B cell (primary cell): ENCODE measurements around the gene PLEKHM2.

Experiments used
- CTCF ChIP-seq: fragments of 200-600 bp; IDR thresholded peaks from one replicate; pipeline ENCODE4 v1.8.0; 2022; ENCODE audit warnings: antibody characterized with exemption, mild to moderate bottlenecking
- EZH2 ChIP-seq: IDR thresholded peaks from 2 replicates; pipeline ENCODE4 v1.6.1; 2012; ENCODE audit warnings: borderline replicate concordance, low read depth, mild to moderate bottlenecking, moderate library complexity, low read length; ENCODE audit not compliant: insufficient read depth, poor library complexity, severe bottlenecking

GRCh38 chr1:15676010-15676409, 8.1 kb upstream of the PLEKHM2 start:
- TF ChIP-seq EZH2 (no peak), CTCF (no peak)
